ENCODE data around the gene GNG2.

DNA sequence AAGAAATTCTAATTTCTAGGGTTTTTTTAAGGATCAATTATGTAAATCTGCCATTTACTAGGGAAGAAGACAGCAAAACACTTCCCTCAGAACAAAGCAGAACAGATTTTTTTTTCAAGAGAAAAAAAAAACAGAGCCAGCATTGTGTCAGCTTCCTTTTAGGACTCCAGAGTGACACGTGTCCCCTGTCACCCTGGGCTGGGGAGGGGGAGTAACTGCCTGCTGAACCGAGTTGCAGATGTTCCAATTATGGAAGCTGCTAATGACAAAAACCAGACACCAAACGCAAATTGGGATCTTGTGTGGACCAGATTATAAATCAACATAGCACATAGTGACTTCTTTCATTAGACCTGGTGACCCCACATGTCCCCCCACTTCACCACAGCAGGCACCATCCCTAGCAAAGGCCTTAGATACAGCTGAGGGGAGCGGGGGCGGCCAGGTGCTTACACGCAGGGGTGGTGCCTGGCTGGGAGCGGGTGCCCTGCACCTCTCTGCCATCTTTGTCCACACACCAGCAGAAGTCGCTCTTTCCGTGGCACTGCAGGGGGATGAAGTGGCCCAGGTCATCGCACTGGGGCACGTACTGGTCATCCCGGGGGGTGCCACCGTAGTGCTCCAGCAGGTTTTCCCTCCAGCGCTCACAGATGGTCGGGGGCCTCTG, 154.3 kb downstream of the GNG2 start:
- no peak for TF ChIP-seq EZH2phosphoT487 (conservative IDR thresholded peaks at IDR 0.05; ENCODE audit: low read length)
- TF ChIP-seq, protein P1, sequence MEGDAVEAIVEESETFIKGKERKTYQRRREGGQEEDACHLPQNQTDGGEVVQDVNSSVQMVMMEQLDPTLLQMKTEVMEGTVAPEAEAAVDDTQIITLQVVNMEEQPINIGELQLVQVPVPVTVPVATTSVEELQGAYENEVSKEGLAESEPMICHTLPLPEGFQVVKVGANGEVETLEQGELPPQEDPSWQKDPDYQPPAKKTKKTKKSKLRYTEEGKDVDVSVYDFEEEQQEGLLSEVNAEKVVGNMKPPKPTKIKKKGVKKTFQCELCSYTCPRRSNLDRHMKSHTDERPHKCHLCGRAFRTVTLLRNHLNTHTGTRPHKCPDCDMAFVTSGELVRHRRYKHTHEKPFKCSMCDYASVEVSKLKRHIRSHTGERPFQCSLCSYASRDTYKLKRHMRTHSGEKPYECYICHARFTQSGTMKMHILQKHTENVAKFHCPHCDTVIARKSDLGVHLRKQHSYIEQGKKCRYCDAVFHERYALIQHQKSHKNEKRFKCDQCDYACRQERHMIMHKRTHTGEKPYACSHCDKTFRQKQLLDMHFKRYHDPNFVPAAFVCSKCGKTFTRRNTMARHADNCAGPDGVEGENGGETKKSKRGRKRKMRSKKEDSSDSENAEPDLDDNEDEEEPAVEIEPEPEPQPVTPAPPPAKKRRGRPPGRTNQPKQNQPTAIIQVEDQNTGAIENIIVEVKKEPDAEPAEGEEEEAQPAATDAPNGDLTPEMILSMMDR (IDR thresholded peaks at IDR 0.05; ENCODE audit: insufficient read depth, low read length, poor library complexity, severe bottlenecking) = no peak
